H1 (cell line): ENCODE results near the gene MYH11.

ENCODE experiments used
- EZH2 ChIP-seq: fragments of 200-600 bp; sonication (generic); IDR thresholded peaks from 2 replicates; pipeline ENCODE4 v1.7.1; 2012; ENCODE audit warnings: low read depth, mild to moderate bottlenecking, moderate library complexity, low read length, inconsistent platforms; ENCODE audit not compliant: severe bottlenecking
- JUN ChIP-seq: IDR thresholded peaks from 2 replicates; pipeline ENCODE4 v1.6.1; 2011; ENCODE audit warnings: low read depth, mild to moderate bottlenecking, improper control_type of control experiment, low read length
- POLR2A ChIP-seq, 2 experiments: IDR thresholded peaks; 1 replicate in 1 of 2; 2 replicates in 1 of 2; pipeline ENCODE4 v1.6.1; 2011; ENCODE audit warnings: low read depth in 2 of 2, low read length in 2 of 2, mild to moderate bottlenecking in 2 of 2; ENCODE audit errors: control extremely low read depth in 1 of 2
- POLR2AphosphoS5 ChIP-seq: IDR thresholded peaks from 2 replicates; pipeline ENCODE4 v1.6.1; 2011; ENCODE audit warnings: low read depth, low read length
- RAD21 ChIP-seq, 2 experiments: IDR thresholded peaks in 1 of 2; conservative IDR thresholded peaks in 1 of 2; 2 replicates each; pipeline ENCODE4 v1.6.1; 2011; ENCODE audit warnings: low read depth in 2 of 2, low read length in 2 of 2, improper control_type of control experiment in 1 of 2, inconsistent platforms in 1 of 2, mild to moderate bottlenecking in 1 of 2, moderate library complexity in 1 of 2
- SRF ChIP-seq: IDR thresholded peaks from 2 replicates; pipeline ENCODE4 v1.6.1; 2011; ENCODE audit warnings: mild to moderate bottlenecking, low read depth, low read length, moderate library complexity
- TAF1 ChIP-seq: IDR thresholded peaks from 2 replicates; pipeline ENCODE4 v1.6.1; 2011; ENCODE audit warnings: mild to moderate bottlenecking, low read depth, low read length
- TEAD4 ChIP-seq: IDR thresholded peaks from 2 replicates; pipeline ENCODE4 v1.6.1; 2012; ENCODE audit warnings: low read depth, low read length, inconsistent platforms, mixed read lengths
- TF ChIP-seq, protein P1 (sequence below), 3 experiments: IDR thresholded peaks; 1 replicate in 2 of 3; 2 replicates in 1 of 3; pipeline versions ENCODE4 v1.5.1 to v1.6.1; 2011; ENCODE audit warnings: low read length in 3 of 3, mild to moderate bottlenecking in 3 of 3, inconsistent platforms in 2 of 3, low read depth in 1 of 3, moderate library complexity in 1 of 3; ENCODE audit not compliant: insufficient read depth in 1 of 3; ENCODE audit errors: control extremely low read depth in 1 of 3
- TF ChIP-seq, protein P2 (sequence below): IDR thresholded peaks from 2 replicates; pipeline ENCODE4 v1.6.1; 2012; ENCODE audit warnings: inconsistent platforms
- TF ChIP-seq, protein P3 (sequence below): IDR thresholded peaks from 2 replicates; pipeline ENCODE4 v1.6.1; 2011; ENCODE audit warnings: low read depth, mild to moderate bottlenecking, low read length; ENCODE audit not compliant: insufficient read depth

- TF ChIP-seq POLR2A (IDR thresholded peaks at IDR 0.05; ENCODE audit: control extremely low read depth in 1 of 2, low read depth in 2 of 2, low read length in 2 of 2): no peak
- TF ChIP-seq SRF: no peak
- TF ChIP-seq, protein P1, sequence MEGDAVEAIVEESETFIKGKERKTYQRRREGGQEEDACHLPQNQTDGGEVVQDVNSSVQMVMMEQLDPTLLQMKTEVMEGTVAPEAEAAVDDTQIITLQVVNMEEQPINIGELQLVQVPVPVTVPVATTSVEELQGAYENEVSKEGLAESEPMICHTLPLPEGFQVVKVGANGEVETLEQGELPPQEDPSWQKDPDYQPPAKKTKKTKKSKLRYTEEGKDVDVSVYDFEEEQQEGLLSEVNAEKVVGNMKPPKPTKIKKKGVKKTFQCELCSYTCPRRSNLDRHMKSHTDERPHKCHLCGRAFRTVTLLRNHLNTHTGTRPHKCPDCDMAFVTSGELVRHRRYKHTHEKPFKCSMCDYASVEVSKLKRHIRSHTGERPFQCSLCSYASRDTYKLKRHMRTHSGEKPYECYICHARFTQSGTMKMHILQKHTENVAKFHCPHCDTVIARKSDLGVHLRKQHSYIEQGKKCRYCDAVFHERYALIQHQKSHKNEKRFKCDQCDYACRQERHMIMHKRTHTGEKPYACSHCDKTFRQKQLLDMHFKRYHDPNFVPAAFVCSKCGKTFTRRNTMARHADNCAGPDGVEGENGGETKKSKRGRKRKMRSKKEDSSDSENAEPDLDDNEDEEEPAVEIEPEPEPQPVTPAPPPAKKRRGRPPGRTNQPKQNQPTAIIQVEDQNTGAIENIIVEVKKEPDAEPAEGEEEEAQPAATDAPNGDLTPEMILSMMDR (IDR thresholded peaks at IDR 0.05; ENCODE audit: control extremely low read depth in 1 of 3, insufficient read depth in 1 of 3, low read depth in 1 of 3, low read length in 3 of 3): no peak
- no peak for TF ChIP-seq RAD21 (IDR thresholded peaks at IDR 0.05 in 1 of 2, conservative IDR thresholded peaks at IDR 0.05 in 1 of 2; ENCODE audit: low read depth in 2 of 2, low read length in 2 of 2)
- no peak for TF ChIP-seq POLR2AphosphoS5
- no peak for TF ChIP-seq TAF1
- no peak for TF ChIP-seq EZH2
- TF ChIP-seq, protein P2, sequence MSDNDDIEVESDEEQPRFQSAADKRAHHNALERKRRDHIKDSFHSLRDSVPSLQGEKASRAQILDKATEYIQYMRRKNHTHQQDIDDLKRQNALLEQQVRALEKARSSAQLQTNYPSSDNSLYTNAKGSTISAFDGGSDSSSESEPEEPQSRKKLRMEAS: no peak
- TF ChIP-seq, protein P3, sequence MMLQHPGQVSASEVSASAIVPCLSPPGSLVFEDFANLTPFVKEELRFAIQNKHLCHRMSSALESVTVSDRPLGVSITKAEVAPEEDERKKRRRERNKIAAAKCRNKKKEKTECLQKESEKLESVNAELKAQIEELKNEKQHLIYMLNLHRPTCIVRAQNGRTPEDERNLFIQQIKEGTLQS: no peak
- no peak for TF ChIP-seq JUN
- TF ChIP-seq TEAD4: no peak
These were observed 36.0 kb downstream of the MYH11 start for GRCh38 chr16:15820837-15821236.
